OCI-LY1 (cell line): ENCODE results near the gene CEBPG.

Source experiments
- EZH2 ChIP-seq: fragments of 200-600 bp; sonication (generic), shearing (Covaris generic); IDR thresholded peaks from 2 replicates; pipeline ENCODE4 v1.8.0; 2017; ENCODE audit warnings: borderline replicate concordance, mixed run types, mild to moderate bottlenecking, antibody characterized with exemption, low read length, moderate library complexity, mixed read lengths
- TF ChIP-seq, protein P1 (sequence below): fragments of 200-600 bp; sonication (generic), shearing (Covaris generic); IDR thresholded peaks from 2 replicates; pipeline ENCODE4 v1.5.1; 2017; ENCODE audit warnings: mild to moderate bottlenecking, antibody characterized with exemption, low read length, moderate library complexity, mixed read lengths

DNA sequence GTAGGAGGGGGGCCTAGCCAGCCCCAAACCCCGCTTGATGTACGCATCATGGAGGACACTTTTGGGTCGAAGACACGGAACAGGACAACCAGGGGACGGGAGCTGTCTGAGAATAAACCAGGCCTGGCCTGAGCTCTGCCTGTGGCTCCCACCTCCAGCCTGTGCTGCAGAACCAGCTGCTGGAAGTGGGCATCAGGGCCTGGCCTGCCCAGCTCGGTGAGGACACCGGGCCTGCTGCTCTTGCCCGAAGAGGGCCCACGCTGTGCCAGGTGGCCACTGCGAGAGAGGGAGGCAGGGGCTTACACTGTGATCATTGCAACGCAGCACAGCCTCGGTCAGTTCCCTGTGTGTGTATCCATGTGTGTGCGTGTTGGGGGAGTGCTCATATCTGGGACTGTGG lies 34.6 kb downstream of the CEBPG start:
- TF ChIP-seq, protein P1, sequence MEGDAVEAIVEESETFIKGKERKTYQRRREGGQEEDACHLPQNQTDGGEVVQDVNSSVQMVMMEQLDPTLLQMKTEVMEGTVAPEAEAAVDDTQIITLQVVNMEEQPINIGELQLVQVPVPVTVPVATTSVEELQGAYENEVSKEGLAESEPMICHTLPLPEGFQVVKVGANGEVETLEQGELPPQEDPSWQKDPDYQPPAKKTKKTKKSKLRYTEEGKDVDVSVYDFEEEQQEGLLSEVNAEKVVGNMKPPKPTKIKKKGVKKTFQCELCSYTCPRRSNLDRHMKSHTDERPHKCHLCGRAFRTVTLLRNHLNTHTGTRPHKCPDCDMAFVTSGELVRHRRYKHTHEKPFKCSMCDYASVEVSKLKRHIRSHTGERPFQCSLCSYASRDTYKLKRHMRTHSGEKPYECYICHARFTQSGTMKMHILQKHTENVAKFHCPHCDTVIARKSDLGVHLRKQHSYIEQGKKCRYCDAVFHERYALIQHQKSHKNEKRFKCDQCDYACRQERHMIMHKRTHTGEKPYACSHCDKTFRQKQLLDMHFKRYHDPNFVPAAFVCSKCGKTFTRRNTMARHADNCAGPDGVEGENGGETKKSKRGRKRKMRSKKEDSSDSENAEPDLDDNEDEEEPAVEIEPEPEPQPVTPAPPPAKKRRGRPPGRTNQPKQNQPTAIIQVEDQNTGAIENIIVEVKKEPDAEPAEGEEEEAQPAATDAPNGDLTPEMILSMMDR: no peak
- TF ChIP-seq EZH2: no peak
